ENCODE measurements around the gene AHNAK.

AHNAK gene

GRCh38 chr11:62545437-62546243 lies 966 bp downstream of the AHNAK start (continued):
- TF ChIP-seq, protein P1, sequence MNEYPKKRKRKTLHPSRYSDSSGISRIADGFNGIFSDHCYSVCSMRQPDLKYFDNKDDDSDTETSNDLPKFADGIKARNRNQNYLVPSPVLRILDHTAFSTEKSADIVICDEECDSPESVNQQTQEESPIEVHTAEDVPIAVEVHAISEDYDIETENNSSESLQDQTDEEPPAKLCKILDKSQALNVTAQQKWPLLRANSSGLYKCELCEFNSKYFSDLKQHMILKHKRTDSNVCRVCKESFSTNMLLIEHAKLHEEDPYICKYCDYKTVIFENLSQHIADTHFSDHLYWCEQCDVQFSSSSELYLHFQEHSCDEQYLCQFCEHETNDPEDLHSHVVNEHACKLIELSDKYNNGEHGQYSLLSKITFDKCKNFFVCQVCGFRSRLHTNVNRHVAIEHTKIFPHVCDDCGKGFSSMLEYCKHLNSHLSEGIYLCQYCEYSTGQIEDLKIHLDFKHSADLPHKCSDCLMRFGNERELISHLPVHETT (tag by site-specific recombination; IDR thresholded peaks at IDR 0.05), result 0 out of 2 replicates have a peak, but pooled peaks have one; percentile 27
- TF ChIP-seq SETDB1 (IDR thresholded peaks at IDR 0.05; ENCODE audit: insufficient read length, low read length) (no peak), ZNF830 (tag by site-specific recombination; IDR thresholded peaks at IDR 0.05; ENCODE audit: low read depth) (no peak), ZNF423 (tag by site-specific recombination; IDR thresholded peaks at IDR 0.05) (0 out of 2 replicates have a peak, but pooled peaks have one; percentile 12), ZNF19 (tag by site-specific recombination; IDR thresholded peaks at IDR 0.05; ENCODE audit: low read depth) (no peak), ZNF510 (tag by site-specific recombination; IDR thresholded peaks at IDR 0.05; ENCODE audit: insufficient replicate concordance) (no peak), ZNF23 (tag by site-specific recombination; IDR thresholded peaks at IDR 0.05; ENCODE audit: borderline replicate concordance) (no peak), ZNF670 (tag by site-specific recombination; IDR thresholded peaks at IDR 0.05; ENCODE audit: low read depth) (no peak), ZNF561 (tag by site-specific recombination; IDR thresholded peaks at IDR 0.05; ENCODE audit: borderline replicate concordance) (0 out of 2 replicates have a peak, but pooled peaks have one; percentile 28), TSHZ1 (tag by site-specific recombination; IDR thresholded peaks at IDR 0.05; ENCODE audit: borderline replicate concordance) (peak; percentile 13; the same call in 1 of the 2 replicates), ZNF624 (tag by site-specific recombination; IDR thresholded peaks at IDR 0.05) (no peak; the same call in 1 of the 2 replicates), ZBTB8A (tag by site-specific recombination; IDR thresholded peaks at IDR 0.05) (peak; percentile 55; the same call in 1 of the 2 replicates), YY2 (tag by site-specific recombination; IDR thresholded peaks at IDR 0.05) (no peak), ZNF416 (tag by site-specific recombination; IDR thresholded peaks at IDR 0.05) (no peak), ZNF664 (tag by site-specific recombination; IDR thresholded peaks at IDR 0.05) (no peak), ZNF324 (tag by site-specific recombination; IDR thresholded peaks at IDR 0.05) (peak; percentile 73), PBX3 (CRISPR knock-in tag; IDR thresholded peaks at IDR 0.05) (no peak; the same call in 1 of the 2 replicates), ZNF266 (tag by site-specific recombination; IDR thresholded peaks at IDR 0.05; ENCODE audit: low read depth) (no peak), ZNF658 (tag by site-specific recombination; IDR thresholded peaks at IDR 0.05) (no peak), ZNF707 (tag by site-specific recombination; IDR thresholded peaks at IDR 0.05) (no peak), ZNF585B (tag by site-specific recombination; IDR thresholded peaks at IDR 0.05) (no peak), SP2 (tag by site-specific recombination; IDR thresholded peaks at IDR 0.05) (peak; percentile 74), ZSCAN30 (tag by site-specific recombination; IDR thresholded peaks at IDR 0.05) (no peak), ZNF311 (tag by site-specific recombination; IDR thresholded peaks at IDR 0.05; ENCODE audit: borderline replicate concordance) (no peak), ZNF169 (tag by site-specific recombination; IDR thresholded peaks at IDR 0.05) (no peak), ZNF558 (tag by site-specific recombination; IDR thresholded peaks at IDR 0.05) (no peak), ATF2 (tag by site-specific recombination; IDR thresholded peaks at IDR 0.05; ENCODE audit: low read depth) (no peak), REPIN1 (tag by site-specific recombination; IDR thresholded peaks at IDR 0.05; ENCODE audit: low read depth) (no peak), ZNF211 (tag by site-specific recombination; IDR thresholded peaks at IDR 0.05; ENCODE audit: low read depth) (no peak)
- TF ChIP-seq, protein P2, sequence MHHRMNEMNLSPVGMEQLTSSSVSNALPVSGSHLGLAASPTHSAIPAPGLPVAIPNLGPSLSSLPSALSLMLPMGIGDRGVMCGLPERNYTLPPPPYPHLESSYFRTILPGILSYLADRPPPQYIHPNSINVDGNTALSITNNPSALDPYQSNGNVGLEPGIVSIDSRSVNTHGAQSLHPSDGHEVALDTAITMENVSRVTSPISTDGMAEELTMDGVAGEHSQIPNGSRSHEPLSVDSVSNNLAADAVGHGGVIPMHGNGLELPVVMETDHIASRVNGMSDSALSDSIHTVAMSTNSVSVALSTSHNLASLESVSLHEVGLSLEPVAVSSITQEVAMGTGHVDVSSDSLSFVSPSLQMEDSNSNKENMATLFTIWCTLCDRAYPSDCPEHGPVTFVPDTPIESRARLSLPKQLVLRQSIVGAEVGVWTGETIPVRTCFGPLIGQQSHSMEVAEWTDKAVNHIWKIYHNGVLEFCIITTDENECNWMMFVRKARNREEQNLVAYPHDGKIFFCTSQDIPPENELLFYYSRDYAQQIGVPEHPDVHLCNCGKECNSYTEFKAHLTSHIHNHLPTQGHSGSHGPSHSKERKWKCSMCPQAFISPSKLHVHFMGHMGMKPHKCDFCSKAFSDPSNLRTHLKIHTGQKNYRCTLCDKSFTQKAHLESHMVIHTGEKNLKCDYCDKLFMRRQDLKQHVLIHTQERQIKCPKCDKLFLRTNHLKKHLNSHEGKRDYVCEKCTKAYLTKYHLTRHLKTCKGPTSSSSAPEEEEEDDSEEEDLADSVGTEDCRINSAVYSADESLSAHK (tag by site-specific recombination; IDR thresholded peaks at IDR 0.05), result peak; percentile 16; the same call in 1 of the 2 replicates

Data from HEK293 (cell line).